Karpas-422 (cell line): ENCODE data around the gene AIMP1. TPM values are rescaled to one million over a fixed set of nuclear protein-coding genes. Genes with fewer than 3 reads are reported as not detected.

Experiments used
- DNase-seq: peaks from one replicate; pipeline ENCODE4 v3.0.0-alpha.2; 2015
- H2AFZ ChIP-seq: fragments of 200-600 bp; sonication (generic); 2 replicates; pipeline ENCODE4 v1.6.1; 2014; ENCODE audit warnings: antibody characterized with exemption, low read length, mixed read lengths
- H3K27ac ChIP-seq: fragments of 200-600 bp; sonication (generic); 2 replicates; pipeline ENCODE4 v1.5.1; 2014; ENCODE audit warnings: mild to moderate bottlenecking, low read length, moderate library complexity
- H3K27me3 ChIP-seq: fragments of 200-600 bp; sonication (generic); 2 replicates; pipeline ENCODE4 v1.6.1; 2014; ENCODE audit warnings: low read length, mixed read lengths
- H3K36me3 ChIP-seq: fragments of 200-600 bp; sonication (generic); 2 replicates; pipeline ENCODE4 v1.6.1; 2014; ENCODE audit warnings: low read length, mixed read lengths; ENCODE audit not compliant: insufficient read depth
- H3K4me1 ChIP-seq: fragments of 200-600 bp; sonication (generic); 2 replicates; pipeline ENCODE4 v1.6.1; 2014; ENCODE audit warnings: mild to moderate bottlenecking, low read length, mixed read lengths
- H3K4me2 ChIP-seq: fragments of 200-600 bp; sonication (generic); 2 replicates; pipeline ENCODE4 v1.6.1; 2014; ENCODE audit warnings: low read length, low read depth, mild to moderate bottlenecking; ENCODE audit not compliant: poor library complexity, severe bottlenecking
- H3K4me3 ChIP-seq: fragments of 200-600 bp; sonication (generic); 2 replicates; pipeline ENCODE4 v1.5.1; 2014; ENCODE audit warnings: mild to moderate bottlenecking, antibody characterized with exemption, low read length, mixed read lengths
- H3K79me2 ChIP-seq: fragments of 200-600 bp; sonication (generic); 2 replicates; pipeline ENCODE4 v1.6.1; 2014; ENCODE audit warnings: mild to moderate bottlenecking, low read length, mixed read lengths
- H3K9ac ChIP-seq: fragments of 200-600 bp; sonication (generic); 2 replicates; pipeline ENCODE4 v1.6.0; 2014; ENCODE audit warnings: low read length
- H3K9me2 ChIP-seq: fragments of 200-600 bp; sonication (generic), shearing (Covaris generic); replicated peaks from 2 replicates; pipeline ENCODE4 v1.6.0; 2014; ENCODE audit warnings: mild to moderate bottlenecking, low read length, moderate library complexity; ENCODE audit not compliant: insufficient read depth
- H3K9me3 ChIP-seq: fragments of 300-700, 200-600 bp; sonication (generic); 2 replicates; pipeline ENCODE4 v1.6.1; 2014; ENCODE audit warnings: low read length, mixed read lengths
- H4K20me1 ChIP-seq: fragments of 200-600 bp; sonication (generic); 2 replicates; pipeline ENCODE4 v1.6.1; 2014; ENCODE audit warnings: mild to moderate bottlenecking, antibody characterized with exemption, low read length, low read depth; ENCODE audit not compliant: insufficient read depth
- total RNA-seq: library from RNA; depleted of rRNA; stranded (reverse); fragments of >200 nt; shearing (Covaris generic); gene quantifications from 2 replicates; pipeline ENCODE4 v1.2.3, GENCODE V29; 2014; ENCODE audit warnings: low replicate concordance

AIMP1 gene
- total RNA-seq, 1 experiment from 2014 or later: 38.7 TPM

- Histone ChIP-seq H3K9ac (no peak overlapping the region), H3K4me3 (no peak overlapping the region), H3K9me3 (no peaks in the 10 kb centered on the region), H3K9me2 (no peaks in the 10 kb centered on the region), H3K27ac (no peak overlapping the region), H3K4me1 (no peaks in the 10 kb centered on the region), H3K79me2 (peaks cover 44% of the 10 kb centered on the region), H3K4me2 (no peak overlapping the region), H2AFZ (no peak overlapping the region), H3K36me3 (peaks cover 14% of the 10 kb centered on the region), H3K27me3 (no peaks in the 10 kb centered on the region), H4K20me1 (no peaks in the 10 kb centered on the region)
- DNase-seq: no peak
Observed at GRCh38 chr4:106287353-106287969, 28.9 kb upstream of the AIMP1 start.

DNA sequence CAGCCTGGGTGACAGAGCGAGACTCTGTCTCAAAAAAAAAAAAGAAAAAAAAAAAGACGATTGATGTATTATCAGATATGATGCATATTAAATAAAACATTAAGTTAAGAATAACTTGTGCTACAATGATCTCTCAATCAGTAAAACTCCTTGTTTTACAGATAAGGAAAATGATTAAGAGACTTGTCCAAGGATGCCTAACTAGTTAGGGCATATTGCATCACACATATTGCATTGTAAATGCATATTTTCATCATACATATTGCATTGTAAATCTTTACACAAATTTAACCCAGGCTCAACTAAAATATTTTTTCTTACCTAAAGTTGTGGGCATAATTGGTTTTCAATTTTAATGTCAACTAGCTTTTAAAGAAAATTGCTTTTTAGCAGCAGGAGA, 26.6 kb upstream of the AIMP1 start:
- Histone ChIP-seq H3K9ac (no peak overlapping the region), H3K27ac (no peak overlapping the region), H3K4me3 (no peak overlapping the region), H3K4me2 (no peak overlapping the region), H3K9me3 (no peaks in the 10 kb centered on the region), H4K20me1 (no peaks in the 10 kb centered on the region), H3K79me2 (peaks cover 30% of the 10 kb centered on the region), H3K27me3 (no peaks in the 10 kb centered on the region), H3K36me3 (peaks cover 10% of the 10 kb centered on the region; the same call in 1 of the 2 replicates), H2AFZ (no peak overlapping the region), H3K4me1 (no peaks in the 10 kb centered on the region), H3K9me2 (no peaks in the 10 kb centered on the region)
- no peak for DNase-seq

GRCh38 chr4:106291678-106292077, 24.7 kb upstream of the AIMP1 start:
- Histone ChIP-seq H3K4me2 (no peak overlapping the region), H4K20me1 (no peaks in the 10 kb centered on the region), H3K79me2 (peaks cover 38% of the 10 kb centered on the region), H3K9me2 (no peaks in the 10 kb centered on the region), H3K36me3 (peaks cover 16% of the 10 kb centered on the region; the same call in 1 of the 2 replicates), H2AFZ (no peak overlapping the region), H3K27ac (no peak overlapping the region), H3K4me3 (no peak overlapping the region), H3K9me3 (no peaks in the 10 kb centered on the region), H3K4me1 (peaks cover 7% of the 10 kb centered on the region), H3K9ac (no peak overlapping the region), H3K27me3 (no peaks in the 10 kb centered on the region)
- DNase-seq: no peak

- no peaks in the 10 kb centered on the region for H3K27me3 ChIP-seq
Observed at GRCh38 chr4:106294062-106294461, 22.3 kb upstream of the AIMP1 start.

DNA sequence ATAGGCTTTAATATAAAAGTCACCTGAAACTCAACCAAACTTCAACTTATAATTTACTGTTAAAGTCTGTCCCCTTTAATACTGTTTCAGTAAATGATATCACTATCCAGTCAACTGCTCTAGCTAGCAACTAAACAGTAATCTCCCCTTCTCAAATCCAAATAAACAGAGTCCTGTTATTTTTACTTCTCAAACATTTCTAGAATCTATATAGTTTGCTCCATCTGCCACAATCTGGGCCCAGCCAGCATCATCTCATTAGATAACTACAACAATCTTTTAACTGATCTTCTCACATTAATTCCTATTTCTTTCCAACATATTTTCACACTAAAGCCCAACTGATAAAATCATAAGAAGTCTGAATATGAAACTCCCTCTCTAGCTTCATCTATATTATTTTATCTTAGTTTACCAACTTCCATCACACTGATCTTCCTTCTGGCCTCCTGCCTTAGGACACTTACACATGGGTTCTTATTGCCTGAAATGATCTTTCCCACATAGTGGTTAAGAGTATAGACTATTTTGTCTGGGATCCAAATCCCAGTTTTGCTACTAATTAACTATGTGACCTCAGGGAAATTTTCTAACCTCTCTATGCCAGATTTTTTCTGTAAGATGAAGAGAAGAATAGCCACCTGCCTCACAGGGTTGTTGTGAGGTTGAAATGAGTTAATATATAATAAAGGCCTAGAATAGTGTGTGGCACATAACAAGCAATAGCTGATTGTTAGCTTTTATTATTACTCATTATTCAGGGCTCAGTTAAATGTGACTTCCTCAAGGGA, 18.9 kb upstream of the AIMP1 start:
- H3K9me2 ChIP-seq: no peaks in the 10 kb centered on the region
- H4K20me1 ChIP-seq: no peaks in the 10 kb centered on the region
- peaks cover 63% of the 10 kb centered on the region for H3K79me2 ChIP-seq
- H3K9me3 ChIP-seq: no peaks in the 10 kb centered on the region
- H3K9ac ChIP-seq: no peak overlapping the region
- no peak for DNase-seq
- H3K36me3 ChIP-seq: peaks cover 41% of the 10 kb centered on the region
- no peak overlapping the region for H3K4me3 ChIP-seq
- no peak overlapping the region for H3K4me2 ChIP-seq
- no peak overlapping the region for H2AFZ ChIP-seq
- peaks cover 11% of the 10 kb centered on the region for H3K4me1 ChIP-seq
- no peak overlapping the region for H3K27ac ChIP-seq
- H3K27me3 ChIP-seq: no peaks in the 10 kb centered on the region

More at GRCh38 chr4:106294062-106294461, 22.3 kb upstream of the AIMP1 start:
- H3K36me3 ChIP-seq: peaks cover 23% of the 10 kb centered on the region; the same call in 1 of the 2 replicates
- no peaks in the 10 kb centered on the region for H3K9me2 ChIP-seq
- peaks cover 11% of the 10 kb centered on the region for H3K4me1 ChIP-seq
- no peak overlapping the region for H3K4me2 ChIP-seq
- no peaks in the 10 kb centered on the region for H3K9me3 ChIP-seq
- H3K9ac ChIP-seq: no peak overlapping the region
- H3K4me3 ChIP-seq: no peak overlapping the region
- H3K79me2 ChIP-seq: peaks cover 54% of the 10 kb centered on the region
- no peak overlapping the region for H3K27ac ChIP-seq
- H2AFZ ChIP-seq: no peak overlapping the region
- H4K20me1 ChIP-seq: no peaks in the 10 kb centered on the region
- DNase-seq: no peak

DNA sequence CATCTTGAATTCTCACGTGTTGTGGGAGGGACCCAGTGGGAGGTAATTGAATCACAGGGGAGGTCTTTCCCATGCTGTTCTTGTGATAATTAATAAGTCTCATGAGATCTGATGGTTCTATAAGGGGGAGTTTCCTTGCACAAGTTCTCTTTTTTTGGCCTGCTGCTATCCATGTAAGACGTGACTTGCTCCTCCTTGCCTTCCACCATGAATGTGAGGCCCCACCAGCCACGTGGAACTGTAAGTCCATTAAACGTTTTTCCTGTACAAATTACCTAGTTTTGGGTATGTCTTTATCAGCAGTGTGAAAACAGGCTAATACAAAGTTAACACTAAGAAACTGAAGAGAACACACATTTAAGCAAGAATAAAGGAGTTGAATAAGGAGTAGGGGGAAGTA, 16.4 kb upstream of the AIMP1 start:
- Histone ChIP-seq H3K4me2 (no peak overlapping the region), H3K27me3 (no peaks in the 10 kb centered on the region), H3K9me3 (no peaks in the 10 kb centered on the region), H4K20me1 (no peaks in the 10 kb centered on the region), H3K36me3 (peaks cover 49% of the 10 kb centered on the region), H3K4me1 (peaks cover 28% of the 10 kb centered on the region), H3K9me2 (no peaks in the 10 kb centered on the region), H3K4me3 (no peak overlapping the region), H3K27ac (no peak overlapping the region), H3K79me2 (peaks cover 83% of the 10 kb centered on the region), H2AFZ (no peak overlapping the region), H3K9ac (no peak overlapping the region)
- DNase-seq: no peak

DNA sequence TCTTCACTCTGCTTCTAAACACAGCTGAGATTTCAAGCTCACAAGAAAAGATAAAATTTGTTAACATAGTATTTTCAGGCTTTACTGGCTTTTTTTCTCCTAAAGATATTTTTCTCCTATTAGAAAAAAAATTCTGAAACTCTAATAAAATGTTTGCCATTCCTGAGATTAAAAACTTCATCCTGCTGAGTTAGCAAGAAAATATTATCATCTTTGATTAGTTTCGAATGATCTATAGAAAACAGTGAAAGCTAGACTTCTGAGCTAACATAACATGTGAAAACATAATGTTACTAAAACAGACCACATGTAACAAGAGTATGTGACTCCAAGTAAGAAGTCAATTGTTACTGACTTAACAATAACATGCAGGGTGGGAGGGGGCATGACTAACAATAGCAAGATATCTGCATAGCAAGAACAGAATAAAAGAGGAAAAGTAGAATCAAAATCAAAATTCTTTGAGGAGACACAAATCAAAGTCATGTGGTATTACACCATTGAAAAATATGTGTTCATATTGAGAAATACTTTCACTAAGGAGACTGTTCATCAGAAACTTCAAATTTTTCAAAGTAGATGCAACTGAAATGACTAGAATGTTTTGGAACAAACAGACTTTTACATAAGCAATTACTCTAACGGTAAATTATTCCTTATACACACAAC, 14.8 kb upstream of the AIMP1 start:
- Histone ChIP-seq H3K9me2 (no peaks in the 10 kb centered on the region), H3K4me2 (no peak overlapping the region), H3K27ac (no peak overlapping the region), H3K4me3 (no peak overlapping the region), H3K27me3 (no peaks in the 10 kb centered on the region), H3K79me2 (peaks cover 82% of the 10 kb centered on the region), H3K9me3 (no peaks in the 10 kb centered on the region), H3K4me1 (peaks cover 22% of the 10 kb centered on the region), H4K20me1 (no peaks in the 10 kb centered on the region), H3K9ac (no peak overlapping the region), H3K36me3 (peaks cover 54% of the 10 kb centered on the region), H2AFZ (no peak overlapping the region)
- DNase-seq: no peak

DNA sequence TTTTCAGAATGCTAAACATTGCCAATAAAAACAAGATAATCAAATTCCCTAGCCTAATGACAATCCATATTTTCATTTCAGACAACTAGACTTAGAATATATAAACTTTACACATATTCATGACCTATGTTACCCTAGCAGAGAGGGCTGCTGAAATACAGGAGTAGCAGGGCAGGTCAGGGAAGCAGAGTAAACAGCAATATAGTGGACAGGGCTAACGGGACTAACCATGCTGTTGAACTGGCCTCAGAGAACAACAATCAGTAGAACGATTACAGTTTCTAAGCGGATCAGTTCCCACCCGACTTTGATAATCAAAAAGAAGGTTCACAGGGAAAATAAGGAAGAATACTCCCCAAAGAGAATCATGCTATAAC, 14.3 kb upstream of the AIMP1 start:
- no peak overlapping the region for H3K4me2 ChIP-seq
- no peak for DNase-seq
- peaks cover 82% of the 10 kb centered on the region for H3K79me2 ChIP-seq
- no peaks in the 10 kb centered on the region for H3K9me2 ChIP-seq
- H3K27me3 ChIP-seq: no peaks in the 10 kb centered on the region
- H3K9ac ChIP-seq: no peak overlapping the region
- H3K27ac ChIP-seq: no peak overlapping the region
- no peaks in the 10 kb centered on the region for H4K20me1 ChIP-seq
- peaks cover 59% of the 10 kb centered on the region for H3K36me3 ChIP-seq
- no peak overlapping the region for H2AFZ ChIP-seq
- no peaks in the 10 kb centered on the region for H3K9me3 ChIP-seq
- no peak overlapping the region for H3K4me3 ChIP-seq
- peaks cover 17% of the 10 kb centered on the region for H3K4me1 ChIP-seq
